Caco-2 (cell line): Measurements from ENCODE around the gene CD27. TPM values are rescaled to one million over a fixed set of nuclear protein-coding genes. Genes with fewer than 3 reads are reported as not detected.
A peak's percentile ranks its signal among the peaks of the same experiment; 100 is the strongest.

Experiments
- BruUV-seq: library from RNA; stranded (reverse); fragments of 400-500 nt; replicated peaks from 2 replicates; lab custom pipeline; 2021; lab: Mats Ljungman, UMichigan
- CTCF ChIA-PET: fragments of 300-600 bp; sonication (Branson Sonifier 250); formaldehyde crosslinking; loops from one replicate; lab custom pipeline; 2022; ENCODE audit warnings: antibody characterized with exemption; lab: Charles Lee
- POLR2A ChIA-PET: fragments of 300-600 bp; sonication (Branson Sonifier 250); formaldehyde crosslinking; loops from one replicate; lab custom pipeline; 2022; ENCODE audit warnings: antibody characterized with exemption; lab: Charles Lee
- DNase-seq, 2 experiments: peaks; one replicate each; pipeline versions ENCODE4 v3.0.0 to v3.0.0-alpha.2; 2020 to 2022
- H3K27me3 ChIP-seq: replicated peaks from 2 replicates; pipeline ENCODE4 v1.6.0; 2011; ENCODE audit warnings: low read length; ENCODE audit not compliant: control insufficient read depth, insufficient read depth
- H3K36me3 ChIP-seq: 2 replicates; pipeline ENCODE4 v1.5.1; 2011; ENCODE audit warnings: low read length; ENCODE audit not compliant: control insufficient read depth, insufficient read depth
- H3K4me1 ChIP-seq: fragments of 250-450 bp; sonication (Bioruptor Pico); 2 replicates; pipeline ENCODE4 v1.5.1; 2020; ENCODE audit warnings: mild to moderate bottlenecking
- H3K4me3 ChIP-seq: 2 replicates; pipeline ENCODE4 v1.5.1; 2011; ENCODE audit warnings: low read depth, mild to moderate bottlenecking, control low read depth, low read length
- H3K9me3 ChIP-seq: fragments of 250-450 bp; sonication (Bioruptor Pico); 2 replicates; pipeline ENCODE4 v1.5.1; 2020; ENCODE audit warnings: mild to moderate bottlenecking, moderate library complexity
- H3K27ac Mint-ChIP-seq: one replicate; pipeline ENCODE4 v1.8.0; 2022; ENCODE audit warnings: mixed read lengths; ENCODE audit not compliant: unreplicated experiment
- H3K27me3 Mint-ChIP-seq: one replicate; pipeline ENCODE4 v1.8.0; 2022; ENCODE audit warnings: mixed read lengths; ENCODE audit not compliant: insufficient read depth, unreplicated experiment
- H3K36me3 Mint-ChIP-seq: one replicate; pipeline ENCODE4 v1.8.0; 2022; ENCODE audit warnings: mild to moderate bottlenecking, mixed read lengths; ENCODE audit not compliant: insufficient read depth, unreplicated experiment
- H3K4me1 Mint-ChIP-seq: one replicate; pipeline ENCODE4 v1.8.0; 2022; ENCODE audit warnings: low read depth, mixed read lengths; ENCODE audit not compliant: unreplicated experiment
- H3K4me3 Mint-ChIP-seq: one replicate; pipeline ENCODE4 v1.8.0; 2022; ENCODE audit warnings: mild to moderate bottlenecking, moderate library complexity, mixed read lengths; ENCODE audit not compliant: unreplicated experiment
- H3K9me3 Mint-ChIP-seq: one replicate; pipeline ENCODE4 v1.8.0; 2022; ENCODE audit warnings: mixed read lengths; ENCODE audit not compliant: unreplicated experiment
- CTCF ChIP-seq, 2 experiments: fragments of 200-600 bp in 1 of 2; IDR thresholded peaks; 1 replicate in 1 of 2; 2 replicates in 1 of 2; pipeline versions ENCODE4 v1.5.1 to v1.8.0; 2011 to 2022; ENCODE audit warnings: antibody characterized with exemption in 1 of 2, control low read depth in 1 of 2, inconsistent platforms in 1 of 2, low read depth in 1 of 2, low read length in 1 of 2, mild to moderate bottlenecking in 1 of 2, moderate library complexity in 1 of 2; ENCODE audit not compliant: insufficient read depth in 1 of 2, severe bottlenecking in 1 of 2, unreplicated experiment in 1 of 2
- intact Hi-C: fragments of 100-400 bp; cut with micrococcal nuclease; formaldehyde crosslinking; loops from one replicate; pipeline ENCODE4 v1.10.0; 2022; ENCODE audit not compliant: unreplicated experiment
- total RNA-seq: library from RNA; stranded (reverse); gene quantifications from 2 replicates; pipeline ENCODE4 v1.2.3, GENCODE V29; 2022

CD27 gene
- total RNA-seq, 1 experiment from 2014 or later = not detected

GRCh38 chr12:6470375-6471163 lies 25.8 kb downstream of the CD27 start, which contains the start of gene VAMP1:
Gene VAMP1, minus strand, starts transcription at chr12:6470677. Its CDS starts 146 bp downstream, at chr12:6470531.
- Mint-ChIP-seq H3K36me3 (peaks cover 8% of the 10 kb centered on the region), H3K27me3 (no peaks in the 10 kb centered on the region), H3K4me3 (peak within 1 kb of the TSS; percentile 78), H3K9me3 (no peaks in the 10 kb centered on the region), H3K4me1 (peaks cover 6% of the 10 kb centered on the region), H3K27ac (peak within 1 kb of the TSS; percentile 64)
- no peaks in the 10 kb centered on the region for H3K36me3 ChIP-seq
- peak within 1 kb of the TSS; percentile 86 for H3K4me3 ChIP-seq
- TF ChIP-seq CTCF (IDR thresholded peaks at IDR 0.05; ENCODE audit: insufficient read depth in 1 of 2, low read depth in 1 of 2, low read length in 1 of 2, severe bottlenecking in 1 of 2, unreplicated experiment in 1 of 2) = no peak
- no peaks in the 10 kb centered on the region for H3K9me3 ChIP-seq
- ChIA-PET POLR2A (interaction anchor here (0.6 to 3.2 kb wide), 43 partner anchors 9 to 1773 kb away, joined by 3 to 57 read pairs (median 6); partner anchors contain the start of genes COPS7A, GAPDH, LTBR and MRPL51), CTCF (interaction anchor here (0.6 to 2.2 kb wide), 17 partner anchors 9 to 275 kb away, joined by 3 to 19 read pairs (median 5); partner anchors contain the start of gene TAPBPL)
- no TSS peak for BruUV-seq
- H3K27me3 ChIP-seq = no peaks in the 10 kb centered on the region
- DNase-seq = peak; percentile 99 to 100
- no peaks in the 10 kb centered on the region for H3K4me1 ChIP-seq
- intact Hi-C loops = loop anchor here (1.0 kb wide), 3 partner anchors 18 to 64 kb away; partner anchors contain the start of genes GAPDH, MRPL51 and TAPBPL

- peak overlapping the region; percentile 20 for H3K4me3 Mint-ChIP-seq
- CTCF ChIA-PET = no interaction called here
Observed at GRCh38 chr12:6471989-6472360, 27.2 kb downstream of the CD27 start.

More at GRCh38 chr12:6471989-6472360, 27.2 kb downstream of the CD27 start:
- intact Hi-C loops = no loop called here
- Mint-ChIP-seq H3K4me1 (peaks cover 12% of the 10 kb centered on the region), H3K27ac (no peak overlapping the region), H3K9me3 (peaks cover 10% of the 10 kb centered on the region), H3K36me3 (peaks cover 8% of the 10 kb centered on the region), H3K27me3 (no peaks in the 10 kb centered on the region)
- no peaks in the 10 kb centered on the region for H3K27me3 ChIP-seq
- H3K36me3 ChIP-seq = no peaks in the 10 kb centered on the region
- no peak for DNase-seq
- no peak overlapping the region for H3K4me3 ChIP-seq
- POLR2A ChIA-PET = interaction anchor here (2.4 to 3.2 kb wide), 2 partner anchors 21 to 61 kb away, joined by 9 to 52 read pairs; partner anchors contain the start of gene MRPL51
- H3K4me1 ChIP-seq = no peaks in the 10 kb centered on the region
- 0 out of 2 replicates have a peak, but pooled peaks cover 8% of the 10 kb centered on the region for H3K9me3 ChIP-seq
- no peak for TF ChIP-seq CTCF (IDR thresholded peaks at IDR 0.05; ENCODE audit: insufficient read depth in 1 of 2, low read depth in 1 of 2, low read length in 1 of 2, severe bottlenecking in 1 of 2, unreplicated experiment in 1 of 2)
- BruUV-seq = no TSS peak
